ENCODE results near the gene EYS.

The EYS gene

DNA sequence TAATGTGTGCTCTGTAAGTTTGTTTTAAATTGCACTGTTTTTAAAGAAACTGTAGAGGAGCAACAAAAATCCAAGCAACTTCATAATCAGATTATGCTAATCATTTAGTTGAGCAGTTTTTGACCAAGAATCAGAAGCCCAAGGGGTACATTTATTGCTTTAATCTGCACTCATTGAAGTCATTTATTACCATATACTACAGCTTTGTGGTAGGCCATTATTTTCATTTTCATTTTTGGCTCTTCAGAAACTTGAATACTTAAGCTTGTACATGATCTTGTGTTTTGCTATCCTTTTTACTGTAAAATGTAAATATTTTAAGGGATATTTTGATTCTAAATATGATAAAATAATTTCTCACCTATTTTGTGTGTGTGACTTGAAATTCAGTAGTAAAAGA lies 1992.9 kb downstream of the EYS start:
- Histone ChIP-seq H3K4me1 (ENCODE audit: control insufficient read depth, low read length) (no peaks in the 10 kb centered on the region), H3K79me2 (ENCODE audit: control insufficient read depth, low read length) (no peaks in the 10 kb centered on the region; the same call in 1 of the 2 replicates), H3K4me2 (ENCODE audit: low read length) (no peak overlapping the region), H3K27ac (ENCODE audit: low read depth, low read length) (no peak overlapping the region), H3F3A (ENCODE audit: control insufficient read depth, insufficient read depth) (peaks cover 10% of the 10 kb centered on the region), H3K27me3 (ENCODE audit: control insufficient read depth, low read length) (no peaks in the 10 kb centered on the region), H4K20me1 (ENCODE audit: control insufficient read depth, insufficient read depth, low read depth, low read length) (no peaks in the 10 kb centered on the region), H3K9me3 (ENCODE audit: control insufficient read depth, insufficient read depth, low read length) (no peaks in the 10 kb centered on the region), H3K9me2 (replicated peaks; ENCODE audit: control insufficient read depth, low read length) (no peaks in the 10 kb centered on the region), H3K4me3 (ENCODE audit: low read length) (no peak overlapping the region), H3K36me3 (ENCODE audit: control insufficient read depth, low read length) (peaks cover 69% of the 10 kb centered on the region)
- TF ChIP-seq EZH2phosphoT487 (IDR thresholded peaks at IDR 0.05; ENCODE audit: borderline replicate concordance, low read length) (no peak), CTCF (IDR thresholded peaks at IDR 0.05; ENCODE audit: low read depth, low read length, poor library complexity, severe bottlenecking) (no peak)

DNA sequence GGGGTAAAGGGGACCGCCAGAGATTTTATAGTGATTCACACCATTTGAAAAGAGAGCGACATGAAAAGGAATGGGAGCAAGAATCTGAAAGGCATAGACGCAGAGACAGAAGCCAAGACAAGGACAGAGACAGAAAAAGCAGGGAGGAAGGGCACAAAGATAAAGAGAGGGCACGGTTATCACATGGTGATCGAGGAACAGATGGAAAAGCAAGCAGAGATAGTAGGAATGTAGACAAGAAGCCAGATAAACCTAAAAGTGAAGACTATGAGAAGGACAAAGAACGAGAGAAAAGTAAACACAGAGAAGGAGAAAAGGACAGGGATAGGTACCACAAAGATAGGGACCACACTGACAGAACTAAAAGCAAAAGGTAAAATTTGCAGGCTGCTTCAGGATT lies 1993.7 kb downstream of the EYS start:
- Histone ChIP-seq H3K79me2 (ENCODE audit: control insufficient read depth, low read length) (no peaks in the 10 kb centered on the region; the same call in 1 of the 2 replicates), H3K36me3 (ENCODE audit: control insufficient read depth, low read length) (peaks cover 76% of the 10 kb centered on the region), H3K4me1 (ENCODE audit: control insufficient read depth, low read length) (no peaks in the 10 kb centered on the region), H3K9me3 (ENCODE audit: control insufficient read depth, insufficient read depth, low read length) (no peaks in the 10 kb centered on the region), H3F3A (ENCODE audit: control insufficient read depth, insufficient read depth) (peaks cover 10% of the 10 kb centered on the region), H3K4me2 (ENCODE audit: low read length) (no peak overlapping the region), H3K27ac (ENCODE audit: low read depth, low read length) (no peak overlapping the region), H4K20me1 (ENCODE audit: control insufficient read depth, insufficient read depth, low read depth, low read length) (no peaks in the 10 kb centered on the region), H3K9me2 (replicated peaks; ENCODE audit: control insufficient read depth, low read length) (no peaks in the 10 kb centered on the region), H3K4me3 (ENCODE audit: low read length) (no peak overlapping the region), H3K27me3 (ENCODE audit: control insufficient read depth, low read length) (no peaks in the 10 kb centered on the region)
- no peak for TF ChIP-seq CTCF (IDR thresholded peaks at IDR 0.05; ENCODE audit: low read depth, low read length, poor library complexity, severe bottlenecking)
- no peak for TF ChIP-seq EZH2phosphoT487 (IDR thresholded peaks at IDR 0.05; ENCODE audit: borderline replicate concordance, low read length)

DNA sequence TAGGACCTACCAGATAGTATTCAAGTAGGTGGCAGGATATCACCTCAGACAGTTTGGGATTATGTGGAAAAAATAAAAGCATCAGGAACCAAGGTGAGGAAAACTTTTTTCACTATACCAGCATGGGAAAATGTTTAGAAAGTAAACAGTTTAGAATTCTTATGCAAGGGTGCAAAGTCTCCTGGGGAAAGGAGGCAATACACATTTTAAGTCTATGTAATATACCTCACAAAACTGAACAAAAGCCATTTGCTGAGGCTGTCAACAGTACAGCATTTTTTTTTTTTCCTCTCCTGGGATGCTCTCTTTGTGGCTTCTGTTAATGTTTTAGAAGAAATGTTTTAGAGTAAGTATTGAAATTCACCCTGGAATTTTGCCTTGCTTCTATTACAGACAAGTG lies 1997.9 kb downstream of the EYS start:
- Histone ChIP-seq H3K27ac (ENCODE audit: low read depth, low read length) (no peak overlapping the region), H3K79me2 (ENCODE audit: control insufficient read depth, low read length) (peaks cover 15% of the 10 kb centered on the region), H3K36me3 (ENCODE audit: control insufficient read depth, low read length) (peaks cover 100% of the 10 kb centered on the region), H4K20me1 (ENCODE audit: control insufficient read depth, insufficient read depth, low read depth, low read length) (no peaks in the 10 kb centered on the region), H3K9me2 (replicated peaks; ENCODE audit: control insufficient read depth, low read length) (no peaks in the 10 kb centered on the region), H3K4me2 (ENCODE audit: low read length) (no peak overlapping the region), H3K4me3 (ENCODE audit: low read length) (no peak overlapping the region), H3K4me1 (ENCODE audit: control insufficient read depth, low read length) (0 out of 2 replicates have a peak, but pooled peaks cover 4% of the 10 kb centered on the region), H3K27me3 (ENCODE audit: control insufficient read depth, low read length) (no peaks in the 10 kb centered on the region), H3F3A (ENCODE audit: control insufficient read depth, insufficient read depth) (peaks cover 8% of the 10 kb centered on the region; the same call in 1 of the 2 replicates), H3K9me3 (ENCODE audit: control insufficient read depth, insufficient read depth, low read length) (no peaks in the 10 kb centered on the region)
- TF ChIP-seq CTCF (IDR thresholded peaks at IDR 0.05; ENCODE audit: low read depth, low read length, poor library complexity, severe bottlenecking) (no peak), EZH2phosphoT487 (IDR thresholded peaks at IDR 0.05; ENCODE audit: borderline replicate concordance, low read length) (no peak)
